ENCODE measurements around the gene ZNF511. TPM values are rescaled to one million over a fixed set of nuclear protein-coding genes. Genes with fewer than 3 reads are reported as not detected.

The ZNF511 gene
- total and polyA plus RNA-seq, 2 of the 4 experiments (the other 2 are of a cell fraction) = 13.6 to 32.6 TPM

- Histone ChIP-seq H3K9me3 (ENCODE audit: control insufficient read depth, insufficient read depth, low read length) (no peaks in the 10 kb centered on the region), H4K5ac (ENCODE audit: low read depth, low read length) (no peak overlapping the region), H4K20me1 (ENCODE audit: insufficient read depth, low read length) (peaks cover 7% of the 10 kb centered on the region; the same call in 1 of the 2 replicates), H3K4ac (ENCODE audit: low read depth, low read length) (no peak overlapping the region), H3K4me2 (ENCODE audit: low read depth, low read length) (no peak overlapping the region), H3K9ac (ENCODE audit: low read depth, low read length) (no peak overlapping the region), H2BK20ac (ENCODE audit: low read depth, low read length) (no peak overlapping the region), H3K79me1 (ENCODE audit: low read depth in 1 of 2, low read length in 2 of 2) (peaks cover 0 to 3% of the 10 kb centered on the region in 2 experiments; a peak in 1 of 4 replicates), H3K9me1 (ENCODE audit: insufficient read depth, low read length) (0 out of 2 replicates have a peak, but pooled peaks cover 4% of the 10 kb centered on the region), H3K4me3 (ENCODE audit: insufficient read depth, low read depth, low read length) (no peak overlapping the region), H3K14ac (replicated peaks; ENCODE audit: low read depth, low read length) (no peak overlapping the region), H2AK5ac (ENCODE audit: low read depth, low read length) (0 out of 2 replicates have a peak overlapping the region, but pooled peaks have one; percentile 9), H3K4me1 (ENCODE audit: control insufficient read depth, insufficient read depth, low read length) (peaks cover 10% of the 10 kb centered on the region), H3K36me3 (ENCODE audit: control insufficient read depth, insufficient read depth, low read length) (peaks cover 27% of the 10 kb centered on the region), H2BK120ac (ENCODE audit: low read depth, low read length) (no peak overlapping the region), H2AK9ac (replicated peaks; ENCODE audit: low read depth, low read length, poor library complexity) (no peak overlapping the region), H3K27ac (ENCODE audit: insufficient read depth, low read length) (no peak overlapping the region), H3K18ac (ENCODE audit: low read depth, low read length) (no peak overlapping the region), H4K8ac (ENCODE audit: low read depth in 2 of 2, low read length in 2 of 2) (no peak overlapping the region), H2BK15ac (ENCODE audit: low read depth, low read length) (no peak overlapping the region), H3K23ac (ENCODE audit: low read depth, low read length) (no peak overlapping the region), H2AFZ (replicated peaks; ENCODE audit: low read length, poor library complexity) (peak overlapping the region; percentile 11), H4K91ac (ENCODE audit: insufficient read depth, low read depth, low read length) (no peak overlapping the region), H3K56ac (ENCODE audit: extremely low read depth, insufficient read depth, low read length) (no peak overlapping the region), H3K27me3 (ENCODE audit: control insufficient read depth, insufficient read depth, low read length) (peaks cover 9% of the 10 kb centered on the region), H2BK5ac (ENCODE audit: low read depth, low read length, poor library complexity, severe bottlenecking) (no peak overlapping the region)
- ATAC-seq (ENCODE audit: low read depth) (no peak), DNase-seq (no peak)
- WGBS, 2 experiments (ENCODE audit: extremely low coverage in 2 of 2, insufficient read length in 1 of 2) = 69% methylated on average over 16 of the region's 25 CpGs; no CpG with 5 or more reads in 1 of the 2 experiments
- no TSS peak for BruUV-seq (replicated peaks)
- in situ Hi-C loops (cut with MboI; ENCODE audit: low sequenced_read_pairs) (no loop called here), intact Hi-C loops (cut with micrococcal nuclease) (no loop called here), dilution Hi-C loops (cut with HindIII; ENCODE audit: low sequenced_read_pairs, unreplicated experiment) (no loop called here)
- TF ChIP-seq POLR2A (IDR thresholded peaks at IDR 0.05; ENCODE audit: low read depth, low read length) = no peak
- ChIA-PET CTCF (no interaction called here), POLR2A (ENCODE audit: unreplicated experiment) (no interaction called here)
Observed at GRCh38 chr10:133277277-133277992, 31.3 kb upstream of the ZNF511 start.
